ENCODE data around the gene TPCN1.

The TPCN1 gene

DNA sequence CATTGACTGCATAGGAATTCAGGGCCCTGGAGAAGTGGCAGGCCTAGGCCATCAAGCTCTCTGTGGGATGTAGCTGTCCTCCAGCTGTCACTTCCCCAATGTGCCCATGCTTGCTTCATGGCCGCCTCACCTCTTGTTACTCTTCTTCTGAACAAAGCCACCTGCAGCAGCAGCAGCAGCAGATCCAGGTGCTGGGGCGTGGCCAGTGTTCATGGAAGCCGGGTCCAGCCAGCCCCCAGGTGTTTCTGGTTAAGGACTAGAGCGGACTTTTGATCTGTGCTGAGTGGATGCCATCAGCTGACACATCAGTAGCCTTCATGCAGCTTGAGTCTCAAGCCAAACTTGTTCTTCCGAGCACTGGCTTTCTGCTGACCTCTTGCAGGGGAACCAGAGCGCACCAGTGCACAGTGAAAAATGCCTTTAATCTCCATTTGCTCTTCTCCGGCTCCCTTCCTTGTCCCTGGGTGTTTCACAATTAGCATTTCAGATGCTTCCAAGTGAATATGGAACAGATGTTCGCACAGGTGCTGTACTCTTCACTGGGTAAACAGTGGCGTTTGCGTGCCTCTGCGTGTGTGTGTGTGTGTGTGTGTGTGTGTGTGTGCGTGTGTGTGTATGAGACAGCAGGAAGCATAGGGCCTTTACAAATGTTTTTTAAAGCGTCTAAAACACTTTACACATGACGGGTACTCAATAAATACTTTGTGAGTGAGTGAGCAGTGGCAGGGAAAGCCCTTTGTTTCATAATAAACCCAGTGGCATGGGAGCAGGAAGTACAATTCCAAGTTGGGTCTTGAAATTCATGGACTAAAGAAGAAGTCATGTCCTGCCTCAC is 20.1 kb downstream of the TPCN1 start:
- no peak for ATAC-seq
- no peak for DNase-seq

DNA sequence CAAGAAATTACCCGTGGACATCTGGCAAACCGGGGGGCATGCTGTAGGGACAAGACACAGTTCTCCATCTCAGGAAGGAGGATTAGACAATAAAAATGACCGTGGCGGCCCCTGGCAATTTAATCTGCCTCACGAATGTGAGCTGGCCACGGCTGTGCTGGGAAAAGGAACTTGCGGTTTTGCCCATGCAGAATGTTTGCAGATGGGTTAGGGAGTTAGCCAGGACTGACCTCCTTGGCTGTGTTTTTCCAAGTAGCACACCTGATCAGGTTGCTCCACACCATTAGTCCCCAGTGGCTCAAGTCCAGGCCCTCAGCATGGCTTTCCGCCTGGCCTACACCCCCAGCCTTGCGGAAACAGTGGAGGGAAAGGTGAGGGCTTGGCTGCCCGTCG is 20.8 kb downstream of the TPCN1 start:
- no peak for ATAC-seq
- DNase-seq, result no peak

DNA sequence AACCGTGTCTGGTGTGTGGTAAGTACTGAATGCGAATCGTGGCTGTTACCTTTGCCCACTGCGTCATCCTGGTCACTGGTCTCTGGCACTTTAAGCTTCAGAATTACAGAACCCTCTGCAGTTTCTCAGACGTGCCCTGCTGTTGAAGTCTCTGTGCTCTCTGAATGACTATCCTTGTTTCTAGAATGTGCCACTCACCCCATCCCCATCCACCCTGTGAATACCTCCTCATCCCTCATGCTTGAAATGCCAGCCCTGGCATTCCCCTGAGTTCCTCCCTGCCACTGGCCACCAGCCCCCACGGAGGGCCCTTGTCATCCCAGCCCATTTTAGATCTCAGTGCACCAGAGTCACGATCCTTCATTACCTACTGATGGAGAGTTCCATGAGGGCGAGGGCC is 21.3 kb downstream of the TPCN1 start:
- ATAC-seq (no peak), DNase-seq (no peak)

DNA sequence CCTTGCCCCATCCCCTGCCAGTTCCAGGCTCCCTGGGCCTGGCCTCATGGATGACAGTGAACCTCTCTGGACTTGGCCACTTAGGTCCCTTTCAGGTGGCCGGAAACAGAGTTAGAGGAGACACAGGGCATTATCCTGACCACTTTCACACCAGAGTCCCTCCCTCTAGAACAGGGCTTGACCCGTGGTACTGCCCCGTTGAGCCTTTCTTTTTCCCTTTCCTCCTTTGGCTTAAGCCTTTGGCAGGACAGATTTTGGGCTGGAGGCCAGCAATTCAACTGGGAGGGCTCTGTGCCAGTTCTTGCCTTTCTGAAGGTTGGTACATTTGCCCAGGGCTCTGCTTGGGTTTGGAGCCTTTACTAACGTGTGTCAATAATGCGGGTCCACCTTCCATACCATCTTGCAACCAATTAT is 22.8 kb downstream of the TPCN1 start:
- ATAC-seq (no peak), DNase-seq (no peak)

DNA sequence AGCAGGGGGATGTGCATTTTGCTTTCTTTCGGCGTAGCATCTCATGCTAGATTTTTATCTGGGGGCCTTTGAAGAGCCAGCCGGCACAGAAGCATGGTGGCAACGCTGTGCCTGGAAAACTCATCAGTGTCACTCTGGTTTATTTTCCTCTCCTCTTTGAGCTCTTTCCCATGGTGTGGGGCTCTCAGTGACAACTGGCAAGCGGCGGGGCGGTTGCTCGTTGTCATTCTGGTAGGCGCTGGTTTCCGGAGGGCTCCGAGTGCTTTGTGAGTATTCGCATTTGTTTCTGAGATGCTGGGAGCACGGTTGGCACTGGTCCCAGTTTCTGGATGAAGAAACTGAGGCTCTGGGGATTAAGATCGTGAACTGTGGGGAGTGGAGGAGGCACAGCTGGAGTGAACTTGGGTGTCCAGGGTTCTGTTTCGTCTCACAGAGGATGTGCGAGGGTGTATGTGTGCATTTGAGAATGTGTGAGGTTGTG is 23.3 kb downstream of the TPCN1 start:
- ATAC-seq (no peak), DNase-seq (no peak)

DNA sequence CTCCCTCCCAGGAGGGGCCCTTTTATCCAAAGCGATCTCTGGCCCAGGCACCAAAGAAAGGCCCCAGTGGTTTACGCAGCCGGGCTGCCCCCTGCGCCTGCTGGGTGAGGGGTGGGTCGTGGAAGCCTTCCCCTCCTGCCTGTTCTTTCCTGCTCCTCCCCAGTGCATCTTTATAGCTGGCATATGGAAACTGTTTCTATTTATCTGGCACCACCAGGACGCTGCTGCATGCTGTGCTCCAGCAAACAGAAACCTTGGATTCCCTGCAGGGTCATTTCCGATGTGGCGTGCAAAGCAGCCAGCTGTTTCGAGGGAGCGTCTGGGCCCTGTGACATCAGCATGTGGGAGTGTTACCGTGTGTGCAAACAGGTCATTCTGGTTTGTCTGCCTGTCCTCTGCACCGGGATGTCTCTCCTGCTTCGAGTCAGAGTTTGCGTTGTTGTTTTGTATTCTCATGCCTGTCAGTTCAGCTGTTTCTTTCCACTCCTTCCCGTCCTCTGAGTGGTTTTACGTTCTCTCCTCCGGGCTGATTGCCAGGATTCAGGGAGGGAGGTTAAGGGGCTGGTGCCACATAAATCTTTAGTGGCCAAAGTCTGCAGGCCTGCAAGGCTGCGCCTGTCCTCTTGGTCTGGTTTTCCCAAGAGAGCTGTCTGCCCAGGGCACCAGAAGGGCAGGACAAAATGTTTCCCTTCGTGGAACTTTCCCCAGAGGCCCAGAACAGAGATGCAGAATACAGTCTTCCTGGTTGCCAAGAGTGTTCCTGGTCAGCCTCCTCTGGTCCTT is 24.6 kb downstream of the TPCN1 start:
- ATAC-seq, result no peak

DNA sequence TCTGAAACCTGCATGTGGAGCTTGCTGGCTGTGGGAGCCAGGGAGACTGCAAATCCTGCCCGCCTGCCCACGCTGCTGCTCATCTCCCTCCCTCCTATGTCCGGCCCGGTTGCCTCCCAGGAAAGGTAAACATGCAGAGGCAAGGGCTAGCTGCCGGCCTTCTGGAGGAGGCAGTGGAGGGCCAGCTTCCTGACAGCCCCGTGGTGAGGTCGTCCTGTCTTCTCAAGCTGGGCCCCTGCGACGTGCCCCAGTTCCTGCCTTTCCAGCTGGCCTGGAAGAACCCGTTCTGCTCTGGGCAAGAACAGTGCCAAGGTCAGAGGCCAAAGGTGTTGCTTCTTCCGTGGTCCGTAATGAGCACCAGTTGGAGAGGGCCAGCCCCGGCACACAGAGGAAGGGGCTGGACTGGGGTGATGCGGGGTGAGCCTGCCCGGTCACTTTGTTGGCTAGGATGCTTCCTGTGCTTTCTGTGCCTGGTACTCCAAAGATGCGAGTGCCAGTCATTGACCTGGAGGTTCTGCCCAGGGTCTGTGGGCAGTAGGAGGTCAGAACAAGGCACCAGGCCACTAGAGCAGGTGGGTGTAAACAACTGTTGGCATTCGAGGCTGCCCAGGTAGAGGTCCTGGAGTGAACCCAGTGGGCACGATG is 25.3 kb downstream of the TPCN1 start:
- no peak for DNase-seq
- ATAC-seq, result no peak

More for the DNA sequence above, 24.6 kb downstream of the TPCN1 start:
- no peak for DNase-seq

DNA sequence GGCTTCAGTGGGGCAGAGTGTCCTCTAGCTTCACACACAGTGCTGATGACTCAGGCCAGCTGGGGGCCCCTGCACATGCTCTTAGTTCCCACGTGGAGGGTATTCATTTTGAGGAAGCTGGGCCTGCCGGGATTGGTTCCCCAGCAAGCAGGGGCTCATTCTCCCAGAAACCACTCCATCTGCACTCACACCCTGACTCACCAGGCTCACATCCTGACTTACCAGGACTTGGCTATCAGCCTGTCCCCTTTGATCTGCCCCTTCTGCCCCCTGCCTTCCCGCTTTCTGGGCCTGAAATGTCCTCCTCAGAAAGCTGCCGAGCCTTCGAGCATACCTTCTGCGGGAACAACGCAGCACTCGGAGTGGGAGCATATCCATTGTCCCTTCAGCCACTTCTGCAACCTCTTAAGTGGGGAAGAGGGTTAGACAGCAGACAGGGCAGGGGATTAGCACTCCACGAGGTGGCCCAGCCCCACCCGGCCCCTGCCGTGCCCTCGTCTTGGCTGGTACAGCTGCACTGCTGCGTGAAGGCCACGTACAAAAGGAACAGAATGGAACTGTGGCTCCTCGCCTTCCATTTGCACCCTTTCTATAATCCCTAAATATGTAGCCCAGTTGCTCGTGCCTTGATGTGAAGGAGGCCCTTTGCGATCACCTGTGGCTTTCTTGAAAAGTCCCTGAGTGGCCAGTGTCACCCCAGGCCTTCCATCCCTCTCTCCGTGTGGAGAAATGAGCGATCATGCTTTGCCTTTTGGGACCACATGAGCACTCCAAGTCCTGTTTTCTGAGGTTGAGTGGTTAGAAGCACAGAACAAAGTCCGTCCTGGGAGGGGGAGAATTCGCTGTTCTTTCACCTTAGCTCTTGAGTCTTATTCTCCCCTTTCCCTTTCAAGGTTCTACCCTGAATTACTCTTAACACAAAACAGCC is 26.1 kb downstream of the TPCN1 start:
- no peak for DNase-seq
- peak; percentile 20 for ATAC-seq

DNA sequence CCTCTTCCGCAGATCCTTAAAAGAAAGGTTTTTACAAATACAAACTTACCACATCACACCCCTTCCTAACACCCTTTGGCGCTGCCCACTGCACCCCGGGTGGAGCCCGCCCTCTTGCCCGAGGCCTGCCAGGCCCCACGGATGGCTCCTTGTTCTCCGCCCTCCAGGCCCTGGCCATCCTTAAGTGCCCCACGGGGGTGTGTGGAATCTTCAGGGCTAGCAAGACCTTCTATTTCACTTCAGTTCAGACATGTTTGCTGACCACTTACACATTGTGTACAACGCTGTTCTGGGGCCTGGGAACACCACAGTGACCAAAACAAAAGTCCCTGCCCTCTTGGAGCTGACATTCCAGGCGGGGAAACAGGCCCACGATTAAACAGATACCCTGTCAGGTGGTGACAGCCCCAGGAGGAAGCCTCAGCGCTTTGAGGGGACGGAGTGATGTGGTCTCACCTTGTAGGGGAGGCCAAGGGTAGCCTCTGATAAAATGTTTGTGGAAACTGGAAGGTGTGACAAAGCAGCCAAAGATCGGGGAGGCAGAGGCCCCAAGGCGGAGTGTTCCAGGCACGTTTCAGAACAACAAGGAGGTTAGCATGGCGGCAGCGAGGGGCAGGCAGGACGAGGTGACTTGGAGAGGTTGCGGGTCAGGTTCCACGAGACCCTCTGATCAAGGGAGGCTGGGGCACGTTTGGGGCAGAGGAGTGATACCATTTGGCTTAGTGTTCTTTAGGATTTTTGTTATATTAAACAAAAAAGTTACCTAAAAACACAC is 27.0 kb downstream of the TPCN1 start:
- DNase-seq (no peak), ATAC-seq (no peak)

DNA sequence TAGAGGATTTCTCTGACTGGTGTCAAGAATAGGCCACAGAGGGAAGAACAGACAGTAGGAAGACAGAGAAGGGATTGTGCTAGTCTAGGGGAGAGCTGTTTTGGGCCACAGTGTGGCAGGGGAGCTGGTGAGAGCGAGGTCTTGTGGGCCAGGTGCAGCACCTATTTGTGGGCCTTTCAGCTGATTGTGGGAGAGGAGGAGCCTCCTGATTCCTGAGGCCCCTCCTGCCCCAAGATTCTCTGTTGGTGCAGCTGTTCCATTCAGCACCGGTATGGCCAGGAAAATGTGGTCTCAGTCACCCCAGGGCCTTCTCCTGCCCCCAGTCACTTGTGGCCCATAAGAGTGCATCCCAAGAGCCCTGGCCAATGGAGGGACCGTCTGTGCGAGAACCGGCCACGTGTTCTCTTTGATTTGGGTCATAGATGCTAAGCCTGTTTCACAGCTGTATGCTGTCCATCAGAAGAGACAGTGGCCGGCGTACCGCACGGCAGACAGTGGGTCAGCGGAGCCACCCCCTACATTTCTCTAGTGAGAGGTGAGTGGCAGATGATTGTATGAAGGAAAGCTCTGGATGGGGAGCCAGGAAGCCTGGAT is 27.7 kb downstream of the TPCN1 start:
- no peak for ATAC-seq

DNA sequence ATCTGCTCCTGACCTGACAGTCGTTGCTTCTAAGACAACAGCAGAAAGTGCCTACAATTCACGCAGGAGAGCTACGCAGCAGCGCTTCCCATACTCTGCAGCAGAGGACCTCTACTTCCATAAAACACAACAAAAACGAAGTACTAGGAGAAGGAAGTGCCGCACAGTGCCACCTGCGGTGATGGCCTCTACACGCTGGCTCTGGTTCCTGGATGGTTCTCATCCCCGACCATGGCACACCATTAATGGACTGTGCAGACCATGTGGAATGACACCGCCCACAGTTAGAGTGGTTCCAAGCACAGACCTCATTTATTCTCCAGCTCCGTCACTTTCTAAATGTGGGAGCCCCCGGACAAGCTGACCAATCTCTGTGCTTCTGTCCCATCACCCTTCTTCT is 28.3 kb downstream of the TPCN1 start:
- DNase-seq (no peak), ATAC-seq (no peak)

More for the DNA sequence above, 27.7 kb downstream of the TPCN1 start:
- no peak for DNase-seq

DNA sequence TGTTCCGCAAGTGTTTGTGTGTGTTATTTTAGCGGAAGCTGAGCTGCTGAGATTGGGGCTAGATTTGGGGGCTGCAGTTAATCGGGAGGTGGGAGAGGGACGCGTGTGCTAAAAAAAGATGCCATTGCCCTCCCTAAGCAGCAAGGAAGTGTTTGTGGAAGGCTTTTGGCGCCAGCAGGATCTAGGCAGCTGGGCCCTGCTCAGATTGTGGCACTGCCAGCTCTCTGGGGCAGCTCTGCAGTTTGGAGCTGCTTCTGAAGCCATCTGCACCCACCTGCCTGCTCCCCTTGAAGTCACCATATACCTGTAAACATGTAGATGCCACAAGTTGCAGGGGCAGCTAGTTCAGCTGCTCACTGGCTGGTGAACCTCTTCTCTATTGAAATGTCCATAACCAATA is 28.8 kb downstream of the TPCN1 start:
- no peak for ATAC-seq
- no peak for DNase-seq

DNA sequence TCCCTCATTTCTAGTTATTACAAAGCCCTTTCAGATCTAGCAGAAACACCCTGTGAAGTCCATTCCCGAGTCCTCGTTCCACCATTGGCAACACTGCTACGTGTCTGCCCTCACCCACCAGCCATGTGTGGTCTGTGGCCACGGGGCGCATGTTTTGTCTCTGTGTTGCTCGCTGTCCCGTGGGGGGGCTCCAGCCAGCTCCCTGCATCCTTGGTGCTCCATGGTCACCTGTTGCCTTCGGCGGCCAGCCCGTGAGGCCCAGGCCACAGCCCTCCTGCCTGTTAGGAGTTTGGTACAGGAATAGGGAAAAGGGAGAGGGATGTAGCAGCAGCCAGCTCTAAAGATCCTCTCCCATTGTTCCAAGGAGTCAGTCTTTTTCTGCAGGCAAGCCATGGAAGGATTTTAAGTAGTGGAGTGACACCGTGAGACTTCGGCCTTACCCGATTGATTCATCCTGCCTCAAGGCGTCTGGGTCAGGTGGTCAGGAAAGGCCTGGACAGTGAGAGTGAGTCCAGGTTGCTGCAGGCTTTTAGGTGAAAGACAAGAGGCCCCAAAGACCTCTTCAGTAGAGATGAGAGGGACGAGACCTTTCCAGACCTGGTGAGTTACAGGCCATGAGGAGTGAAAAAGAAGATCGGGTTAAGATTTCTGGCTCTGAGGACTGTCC is 30.3 kb downstream of the TPCN1 start:
- ATAC-seq (no peak), DNase-seq (no peak)

DNA sequence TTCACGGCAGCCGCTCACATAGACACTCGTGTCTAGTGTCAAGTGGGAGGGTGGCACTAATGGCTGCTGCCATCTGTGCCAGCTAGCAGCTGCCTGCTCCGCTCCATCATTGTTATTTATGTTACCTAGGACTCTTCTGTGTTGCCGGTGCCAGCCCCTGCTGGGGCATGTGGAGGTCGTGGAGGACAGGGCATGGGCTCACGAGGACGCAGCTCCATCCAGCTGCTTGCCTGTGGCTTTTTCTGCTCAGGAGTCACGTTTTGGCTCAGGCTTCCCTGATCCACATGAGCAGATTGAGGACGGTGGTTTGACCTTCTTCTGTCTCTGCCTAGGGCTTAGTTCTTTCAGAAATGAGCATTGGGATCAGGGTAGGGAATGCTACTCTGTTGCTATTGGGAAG is 31.2 kb downstream of the TPCN1 start:
- ATAC-seq, result no peak
- DNase-seq, result no peak

DNA sequence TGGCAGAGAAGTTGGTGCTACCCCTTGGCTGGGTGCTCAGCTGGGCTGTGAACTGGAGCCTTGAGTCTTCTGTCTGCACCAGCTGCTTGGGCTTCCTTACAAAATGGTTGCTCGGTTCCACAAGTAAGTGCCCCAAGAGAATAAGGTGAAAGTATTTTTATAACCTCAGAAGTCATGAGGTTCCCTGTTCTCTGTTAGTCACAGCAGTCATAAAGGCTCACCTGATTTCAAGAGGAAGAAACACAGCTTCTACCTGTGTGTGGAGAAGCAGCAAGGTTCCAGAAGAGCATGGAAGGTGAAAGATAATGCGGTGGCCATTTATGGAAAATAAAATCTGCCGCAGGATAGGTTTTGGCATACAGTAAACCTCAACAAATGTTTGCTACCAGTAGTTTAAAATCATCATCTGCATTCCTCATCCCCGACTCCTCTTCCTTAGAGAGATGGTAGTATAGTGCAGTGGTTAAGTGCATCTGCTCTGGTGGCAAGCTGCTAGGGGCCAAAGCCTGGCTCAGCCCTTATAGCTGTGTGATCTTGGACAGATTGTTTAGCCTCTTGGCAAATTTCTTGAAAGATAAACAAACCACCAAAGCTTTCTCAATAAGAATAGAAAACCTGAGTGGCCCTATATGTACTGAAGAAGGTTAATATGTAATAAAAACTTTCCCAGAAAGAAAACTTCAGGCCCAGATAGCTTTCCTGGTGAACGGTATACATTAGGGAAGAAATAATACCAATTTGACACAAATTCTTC is 32.4 kb downstream of the TPCN1 start:
- DNase-seq (no peak), ATAC-seq (no peak)

DNA sequence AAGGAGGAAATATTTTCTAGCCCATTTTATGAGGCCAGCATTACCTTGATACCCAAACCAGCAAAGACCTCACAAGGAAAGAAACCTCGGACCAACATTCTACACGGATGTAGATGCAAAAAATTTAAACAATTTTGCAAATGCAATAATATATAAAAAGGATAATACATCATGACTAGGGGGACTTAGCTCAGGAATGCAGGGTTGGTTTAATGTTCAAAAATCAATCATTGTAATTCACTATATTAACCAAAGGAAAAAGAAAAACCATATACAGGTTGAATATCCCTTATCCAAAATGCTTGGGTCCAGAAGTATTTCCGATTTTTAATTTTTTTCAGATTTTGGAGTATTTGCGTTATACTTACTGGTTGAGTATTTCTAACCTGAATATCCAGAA is 33.0 kb downstream of the TPCN1 start:
- ATAC-seq (no peak), DNase-seq (no peak)

DNA sequence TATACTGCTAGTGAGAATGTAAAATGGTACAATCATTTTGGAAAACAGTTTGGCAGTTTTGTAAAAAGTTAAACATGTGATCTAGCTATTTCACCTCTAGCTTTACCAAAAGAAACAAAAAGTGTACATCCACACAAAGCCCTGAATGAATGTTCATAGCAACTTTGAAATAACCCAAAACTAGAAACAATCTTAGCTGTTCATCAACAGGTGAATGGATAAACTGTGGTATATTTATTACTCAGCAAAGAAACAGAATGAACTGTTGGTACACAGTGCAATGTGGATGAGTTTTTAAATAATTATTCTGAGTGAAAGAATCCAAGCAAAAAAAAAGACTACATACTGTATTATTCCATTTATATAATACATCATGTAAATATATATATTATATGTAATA is 36.3 kb downstream of the TPCN1 start:
- DNase-seq, result no peak

DNA sequence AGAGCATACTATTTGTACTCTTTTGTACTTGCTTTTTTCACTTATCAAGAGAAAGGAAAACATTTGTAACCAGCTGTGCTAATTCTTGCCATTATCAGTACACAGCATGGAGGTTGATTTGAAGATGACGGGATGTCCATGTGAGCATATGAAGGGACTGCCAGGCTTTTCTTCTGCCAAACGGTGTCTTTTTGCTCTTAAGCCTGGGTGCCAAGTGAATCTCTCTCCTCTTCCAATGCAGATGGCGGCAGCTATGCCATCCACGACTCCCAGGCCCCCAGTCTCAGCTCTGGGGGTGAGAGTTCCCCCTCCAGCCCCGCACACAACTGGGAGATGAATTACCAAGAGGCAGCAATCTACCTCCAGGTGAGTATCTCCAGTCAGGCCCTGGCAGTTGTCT is 38.9 kb downstream of the TPCN1 start:
- ATAC-seq, result no peak
- DNase-seq, result no peak

More for the DNA sequence above, 36.3 kb downstream of the TPCN1 start:
- no peak for ATAC-seq

DNA sequence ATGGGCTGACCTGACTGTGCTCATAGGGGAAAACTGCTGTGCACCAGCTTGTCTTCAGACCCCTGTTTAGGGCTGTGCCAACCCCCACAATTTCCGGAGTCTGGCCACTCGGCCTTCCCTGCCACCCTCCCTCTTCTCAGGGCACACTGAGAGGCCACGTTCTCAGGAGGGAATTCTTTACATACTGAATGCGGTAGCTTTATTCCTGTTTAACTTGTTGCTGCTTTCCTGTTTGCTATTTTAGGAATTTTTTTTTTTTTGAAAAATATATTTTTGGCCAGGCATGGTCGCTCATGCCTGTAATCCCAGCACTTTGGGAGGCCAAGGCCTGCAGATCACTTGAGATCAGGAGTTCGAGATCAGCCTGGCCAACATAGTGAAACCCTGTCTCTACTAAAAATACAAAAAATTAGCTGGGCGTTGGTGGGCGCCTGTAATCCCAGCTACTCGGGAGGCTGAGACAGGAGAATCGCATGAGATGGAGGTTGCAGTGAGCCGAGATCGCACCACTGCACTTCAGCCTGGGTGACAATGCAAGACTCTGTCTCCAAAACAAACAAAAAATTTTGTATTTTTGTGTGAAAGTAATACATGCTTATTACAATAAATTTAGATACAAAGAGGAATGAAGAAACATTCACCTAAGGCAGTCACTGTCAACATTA is 39.5 kb downstream of the TPCN1 start:
- ATAC-seq (no peak), DNase-seq (no peak)
